ENCODE measurements around the gene TMEM190. TPM values are rescaled to one million over a fixed set of nuclear protein-coding genes. Genes with fewer than 3 reads are reported as not detected.

TMEM190 gene
- polyA plus RNA-seq, 1 experiment = 1.3 TPM

DNA sequence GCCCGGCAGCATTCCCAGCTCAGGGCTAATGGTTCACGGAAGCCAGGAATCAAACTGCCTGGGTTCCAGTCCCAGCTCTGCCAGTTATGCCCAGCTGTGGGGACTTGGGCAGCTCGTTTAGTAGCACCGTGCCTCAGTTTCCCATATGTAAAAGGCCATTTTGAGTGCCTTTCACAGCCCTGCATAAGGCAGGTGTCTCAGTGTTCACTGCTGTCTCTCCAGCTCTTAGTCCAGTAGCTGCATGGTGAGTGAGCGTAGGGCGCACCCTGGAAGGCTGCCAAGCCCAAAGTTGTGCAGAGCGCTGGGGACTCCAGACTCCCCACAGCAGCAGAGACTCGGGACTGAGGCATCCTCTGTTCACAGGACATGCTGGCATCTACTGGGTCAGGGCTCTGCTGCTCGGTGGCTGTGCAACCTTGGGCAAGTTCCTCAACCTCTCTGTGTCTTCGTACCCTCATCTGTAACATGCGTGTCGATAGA lies 14.6 kb downstream of the TMEM190 start:
- DNase-seq (ENCODE audit: low read depth) = no peak
- H3K36me3 ChIP-seq (ENCODE audit: control insufficient read depth, insufficient read depth, low read length) = peaks cover 38% of the 10 kb centered on the region
- CTCF ChIA-PET = interaction anchor here (2.9 kb wide), 1 partner anchor 90 kb away, joined by 12 read pairs; no protein-coding TSS in a partner anchor
- TF ChIP-seq, protein P1, sequence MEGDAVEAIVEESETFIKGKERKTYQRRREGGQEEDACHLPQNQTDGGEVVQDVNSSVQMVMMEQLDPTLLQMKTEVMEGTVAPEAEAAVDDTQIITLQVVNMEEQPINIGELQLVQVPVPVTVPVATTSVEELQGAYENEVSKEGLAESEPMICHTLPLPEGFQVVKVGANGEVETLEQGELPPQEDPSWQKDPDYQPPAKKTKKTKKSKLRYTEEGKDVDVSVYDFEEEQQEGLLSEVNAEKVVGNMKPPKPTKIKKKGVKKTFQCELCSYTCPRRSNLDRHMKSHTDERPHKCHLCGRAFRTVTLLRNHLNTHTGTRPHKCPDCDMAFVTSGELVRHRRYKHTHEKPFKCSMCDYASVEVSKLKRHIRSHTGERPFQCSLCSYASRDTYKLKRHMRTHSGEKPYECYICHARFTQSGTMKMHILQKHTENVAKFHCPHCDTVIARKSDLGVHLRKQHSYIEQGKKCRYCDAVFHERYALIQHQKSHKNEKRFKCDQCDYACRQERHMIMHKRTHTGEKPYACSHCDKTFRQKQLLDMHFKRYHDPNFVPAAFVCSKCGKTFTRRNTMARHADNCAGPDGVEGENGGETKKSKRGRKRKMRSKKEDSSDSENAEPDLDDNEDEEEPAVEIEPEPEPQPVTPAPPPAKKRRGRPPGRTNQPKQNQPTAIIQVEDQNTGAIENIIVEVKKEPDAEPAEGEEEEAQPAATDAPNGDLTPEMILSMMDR (IDR thresholded peaks at IDR 0.05; ENCODE audit: insufficient read depth, low read depth, low read length) = no peak
- POLR2A ChIA-PET = no interaction called here
- no peak overlapping the region for H3K4me3 ChIP-seq (ENCODE audit: low read depth, low read length)
- no peaks in the 10 kb centered on the region for H3K27me3 ChIP-seq (ENCODE audit: control insufficient read depth, insufficient read depth, low read length)

DNA sequence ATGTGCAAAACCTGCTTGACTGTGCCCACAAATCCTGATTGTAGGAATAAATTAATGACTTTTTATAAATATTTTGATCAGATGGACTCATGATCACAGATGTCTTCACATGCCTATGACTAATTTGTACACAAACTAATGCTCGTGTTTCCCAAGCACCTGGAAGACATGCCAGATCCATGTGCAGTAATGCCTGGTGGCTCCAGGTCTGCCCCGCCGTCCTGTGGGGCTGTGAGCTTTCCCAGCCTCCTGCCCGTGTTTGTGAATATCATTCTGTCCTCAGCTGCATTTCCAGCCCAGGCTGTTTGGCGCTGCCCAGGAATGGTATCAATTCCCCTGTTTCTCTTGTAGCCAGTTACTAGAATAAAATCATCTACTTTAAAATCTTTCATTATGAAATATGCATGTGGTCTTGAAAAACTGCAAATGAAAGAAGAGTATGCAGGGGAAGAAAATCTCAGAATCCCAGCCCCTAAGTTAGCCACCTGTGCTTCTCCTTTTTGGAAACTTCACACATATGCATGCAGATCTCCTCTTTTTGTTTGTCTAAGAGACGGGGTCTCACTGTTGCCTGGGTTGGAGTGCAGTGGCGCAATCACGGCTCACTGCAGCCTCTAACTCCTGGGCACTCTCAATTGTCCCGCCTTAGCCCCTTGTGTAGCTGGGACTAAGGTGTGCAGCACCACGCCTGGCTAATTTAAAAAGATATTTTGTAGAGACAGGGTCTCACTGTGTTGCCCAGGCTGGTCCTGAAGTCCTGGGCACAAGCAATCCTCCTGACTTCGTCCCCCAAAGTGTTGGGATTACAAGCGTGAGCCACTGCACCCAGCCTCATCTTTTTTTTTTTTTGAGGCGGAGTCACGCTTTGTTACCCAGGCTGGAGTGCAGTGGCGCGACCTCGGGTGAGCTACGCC lies 15.3 kb downstream of the TMEM190 start:
- CTCF ChIA-PET = interaction anchor here (2.9 kb wide), 1 partner anchor 90 kb away, joined by 12 read pairs; no protein-coding TSS in a partner anchor

DNA sequence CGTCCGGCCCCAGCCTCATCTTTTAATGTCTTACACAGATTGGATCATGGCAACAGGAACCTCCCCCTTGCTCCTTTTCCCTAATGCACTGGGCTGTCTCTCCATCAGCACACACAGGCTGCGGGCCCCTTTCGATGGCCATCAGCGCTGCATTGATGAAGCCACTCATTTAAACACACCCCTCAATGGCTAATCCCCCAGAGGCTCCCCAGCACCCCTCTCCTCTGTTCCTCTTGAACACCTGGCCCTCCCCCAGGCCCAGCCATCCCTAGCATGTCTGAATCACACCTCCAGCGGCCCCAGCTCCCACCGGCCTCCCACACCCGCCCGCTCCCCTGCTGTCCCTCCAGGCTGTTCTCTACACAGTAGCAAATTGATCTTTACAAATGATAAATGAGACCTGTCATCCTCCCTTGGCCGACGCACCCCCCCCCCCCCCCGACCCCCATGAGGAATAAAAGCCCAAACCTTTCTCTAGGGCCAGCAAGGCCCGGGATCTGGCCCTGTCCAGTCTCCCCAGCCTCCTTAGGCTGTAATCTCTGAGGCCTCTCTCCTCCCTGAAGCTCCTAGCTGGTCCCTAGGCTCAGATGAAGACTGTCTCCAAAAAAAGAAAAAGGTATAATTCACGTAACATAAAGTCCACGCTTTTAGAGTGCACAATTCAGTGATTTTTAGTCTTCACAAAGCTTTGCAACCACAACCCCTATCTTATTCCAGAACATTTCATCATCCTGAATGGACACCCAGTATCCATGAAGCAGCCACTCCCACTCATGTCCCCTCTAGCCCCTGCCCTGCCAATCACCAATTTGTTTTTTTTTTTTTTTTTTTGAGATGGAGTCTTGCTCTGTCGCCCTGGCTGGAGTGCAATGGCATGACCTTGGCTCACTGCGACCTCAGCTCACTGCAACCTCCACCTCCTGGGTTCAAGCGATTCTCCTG lies 16.5 kb downstream of the TMEM190 start:
- POLR2A ChIA-PET = no interaction called here
- no peak for DNase-seq (ENCODE audit: low read depth)
- no peaks in the 10 kb centered on the region for H3K27me3 ChIP-seq (ENCODE audit: control insufficient read depth, insufficient read depth, low read length)
- CTCF ChIA-PET = no interaction called here
- H3K36me3 ChIP-seq (ENCODE audit: control insufficient read depth, insufficient read depth, low read length) = peaks cover 23% of the 10 kb centered on the region
- TF ChIP-seq, protein P1 (IDR thresholded peaks at IDR 0.05; ENCODE audit: insufficient read depth, low read depth, low read length) = no peak
- no peak overlapping the region for H3K4me3 ChIP-seq (ENCODE audit: low read depth, low read length)

More for the DNA sequence above, 15.3 kb downstream of the TMEM190 start:
- POLR2A ChIA-PET = no interaction called here
- Histone ChIP-seq H3K27me3 (ENCODE audit: control insufficient read depth, insufficient read depth, low read length) (no peaks in the 10 kb centered on the region), H3K4me3 (ENCODE audit: low read depth, low read length) (no peak overlapping the region), H3K36me3 (ENCODE audit: control insufficient read depth, insufficient read depth, low read length) (peaks cover 32% of the 10 kb centered on the region)
- TF ChIP-seq, protein P1 (IDR thresholded peaks at IDR 0.05; ENCODE audit: insufficient read depth, low read depth, low read length) = no peak
- no peak for DNase-seq (ENCODE audit: low read depth)

DNA sequence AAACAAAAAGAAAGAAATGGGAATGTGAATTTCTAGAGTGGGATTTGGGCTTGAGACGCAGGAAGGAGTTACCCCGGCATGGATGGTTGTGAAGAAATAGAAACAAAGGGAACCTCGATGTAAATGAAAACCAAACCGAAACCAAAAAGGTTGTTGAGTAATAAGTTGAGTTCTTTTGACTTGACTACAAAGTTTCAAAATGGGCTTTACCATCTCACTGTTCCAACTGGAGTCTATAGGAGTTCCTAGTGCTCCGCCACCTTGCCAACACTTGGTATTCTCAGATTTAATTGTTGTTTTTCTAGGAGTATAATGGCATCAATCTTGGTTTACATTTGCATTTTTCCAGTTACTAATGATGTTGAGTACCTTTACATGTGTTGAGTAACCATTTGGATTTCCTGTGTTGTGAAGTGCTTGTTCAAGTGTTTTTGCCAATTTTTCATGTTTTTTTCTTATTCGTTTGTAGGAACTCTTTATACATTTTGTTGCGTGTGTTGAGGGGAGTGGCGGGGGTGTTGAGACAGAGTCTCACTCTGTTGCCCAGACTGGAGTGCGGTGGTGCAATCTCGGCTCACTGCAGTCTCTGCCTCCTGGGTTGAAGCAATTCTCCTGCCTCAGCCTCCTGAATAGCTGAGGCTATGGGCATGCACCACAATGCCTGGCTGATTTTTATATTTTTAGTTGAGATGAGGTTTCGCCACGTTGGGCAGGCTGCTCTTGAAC lies 21.7 kb downstream of the TMEM190 start:
- CTCF ChIA-PET = interaction anchor here (1.3 to 2.8 kb wide), 2 partner anchors 20 to 97 kb away, joined by 3 to 6 read pairs; no protein-coding TSS in a partner anchor
- POLR2A ChIA-PET = no interaction called here
- TF ChIP-seq, protein P1 (IDR thresholded peaks at IDR 0.05; ENCODE audit: insufficient read depth, low read depth, low read length) = no peak

More for the DNA sequence above, 21.7 kb downstream of the TMEM190 start:
- no peak for DNase-seq (ENCODE audit: low read depth)
- peaks cover 13% of the 10 kb centered on the region for H3K36me3 ChIP-seq (ENCODE audit: control insufficient read depth, insufficient read depth, low read length)
- H3K27me3 ChIP-seq (ENCODE audit: control insufficient read depth, insufficient read depth, low read length) = no peaks in the 10 kb centered on the region
- no peak overlapping the region for H3K4me3 ChIP-seq (ENCODE audit: low read depth, low read length)
